ENCODE measurements around the gene RNF180. TPM values are rescaled to one million over a fixed set of nuclear protein-coding genes. Genes with fewer than 3 reads are reported as not detected.

The RNF180 gene
- total and polyA plus RNA-seq, 2 of the 13 experiments (the other 11 are each of a cell fraction or from before 2014, with no cell fraction given): 0.20 TPM; not detected in 1

- CTCF ChIA-PET (ENCODE audit: low intra/inter-chr PET ratio, low total read pairs): interaction anchor here (2.4 kb wide), 1 partner anchor 227 kb away, joined by 23 read pairs; no protein-coding TSS in a partner anchor
- no peaks in the 10 kb centered on the region for H3K27me3 ChIP-seq (ENCODE audit: control insufficient read depth in 1 of 2, insufficient read depth in 2 of 2, low read length in 2 of 2)
These were observed 219.1 kb downstream of the RNF180 start for GRCh38 chr5:64384765-64385164.

DNA sequence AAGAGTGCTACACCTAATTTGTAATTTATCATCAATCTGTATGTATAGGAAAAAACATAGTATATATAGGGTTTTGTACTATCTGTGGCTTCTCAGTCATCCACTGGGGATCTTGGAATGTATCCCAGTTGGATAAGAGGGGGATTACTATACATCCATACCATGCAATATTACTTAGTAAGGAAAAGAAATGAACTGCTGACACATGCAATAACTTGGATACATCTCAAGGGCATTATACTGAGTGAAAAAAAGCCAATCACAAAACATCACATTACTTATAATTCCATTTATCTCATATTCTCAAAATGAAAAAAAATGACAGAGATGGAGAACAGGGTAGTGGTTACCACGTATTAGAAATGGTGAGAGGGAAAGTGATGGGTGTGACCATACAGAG lies 231.9 kb downstream of the RNF180 start:
- 2% methylated on average over 1 of the region's 1 CpG for WGBS (ENCODE audit: low lambda C conversion rate)
- DNase-seq (ENCODE audit: low spot score) (no peak), ATAC-seq (no peak), FAIRE-seq (no peak)
- H3K79me2 ChIP-seq (ENCODE audit: insufficient read depth, low read length): no peaks in the 10 kb centered on the region
- TF ChIP-seq GZF1 (CRISPR knock-in tag; IDR thresholded peaks at IDR 0.05): no peak
- TF ChIP-seq MAFF (IDR thresholded peaks at IDR 0.05; ENCODE audit: low read depth, low read length): peak; percentile 62
- TF ChIP-seq MAFK (conservative IDR thresholded peaks at IDR 0.05 in 1 of 2, IDR thresholded peaks at IDR 0.05 in 1 of 2; ENCODE audit: low read length in 2 of 2): peak; percentile 30 to 78; a peak in 2 of 4 replicates
- no peaks in the 10 kb centered on the region for H3K36me3 ChIP-seq (replicated peaks in 1 of 2; ENCODE audit: control insufficient read depth in 1 of 2, insufficient read depth in 2 of 2, low read length in 2 of 2)
- POLR2A ChIA-PET: no interaction called here
- no peaks in the 10 kb centered on the region for H3K27me3 ChIP-seq (ENCODE audit: control insufficient read depth in 1 of 2, insufficient read depth in 2 of 2, low read length in 2 of 2)
- intact Hi-C loops (cut with micrococcal nuclease; ENCODE audit: unreplicated experiment) (no loop called here), in situ Hi-C loops (cut with HindIII; ENCODE audit: extremely low pct_ligation_motif_present, low pct_unique_long_range_greater_than_20kb) (no loop called here)
- no peaks in the 10 kb centered on the region for H3K4me1 ChIP-seq (ENCODE audit: insufficient read depth, low read length)
- H4K20me1 ChIP-seq (ENCODE audit: insufficient read depth, low read length): no peaks in the 10 kb centered on the region
- no TSS peak for BruUV-seq (replicated peaks)
- CTCF ChIA-PET (ENCODE audit: low intra/inter-chr PET ratio, low total read pairs): no interaction called here
- H3K9ac ChIP-seq (ENCODE audit: insufficient read depth, low read depth, low read length): no peak overlapping the region
- H3K27ac ChIP-seq (ENCODE audit: extremely low read length, insufficient read depth, low read length): no peak overlapping the region
- no peak overlapping the region for H3K4me2 ChIP-seq (ENCODE audit: low read depth, low read length)
- no peak overlapping the region for H2AFZ ChIP-seq (ENCODE audit: low read length)
- H3K4me3 ChIP-seq (replicated peaks in 1 of 3; ENCODE audit: insufficient read depth in 1 of 3, low read depth in 2 of 3, low read length in 3 of 3): no peak overlapping the region
- peaks cover 31% of the 10 kb centered on the region for H3K9me3 ChIP-seq (ENCODE audit: low read length)

More at GRCh38 chr5:64384765-64385164, 219.1 kb downstream of the RNF180 start:
- no peaks in the 10 kb centered on the region for H3K36me3 ChIP-seq (replicated peaks in 1 of 2; ENCODE audit: control insufficient read depth in 1 of 2, insufficient read depth in 2 of 2, low read length in 2 of 2)
- no peak overlapping the region for H3K4me2 ChIP-seq (ENCODE audit: low read depth, low read length)
- in situ Hi-C loops (cut with HindIII; ENCODE audit: extremely low pct_ligation_motif_present, low pct_unique_long_range_greater_than_20kb): loop anchor here (5.0 kb wide), 1 partner anchor 228 kb away; no protein-coding TSS in a partner anchor
- H3K27ac ChIP-seq (ENCODE audit: extremely low read length, insufficient read depth, low read length): no peak overlapping the region
- no peaks in the 10 kb centered on the region for H3K79me2 ChIP-seq (ENCODE audit: insufficient read depth, low read length)
- POLR2A ChIA-PET: no interaction called here
- H3K4me1 ChIP-seq (ENCODE audit: insufficient read depth, low read length): no peaks in the 10 kb centered on the region
- ATAC-seq (peak; percentile 93), DNase-seq (ENCODE audit: low spot score) (peak; percentile 12), FAIRE-seq (peak; percentile 63)
- no peak overlapping the region for H2AFZ ChIP-seq (ENCODE audit: low read length)
- no peaks in the 10 kb centered on the region for H3K9me3 ChIP-seq (ENCODE audit: low read length)
- TF ChIP-seq SMC3 (IDR thresholded peaks at IDR 0.05; ENCODE audit: low read length) (peak; percentile 45), STAG1 (CRISPR knock-in tag; IDR thresholded peaks at IDR 0.05) (peak; percentile 36; the same call in 1 of the 2 replicates), CTCF (CRISPR knock-in tag; IDR thresholded peaks at IDR 0.05) (peak; percentile 57), ZNF234 (CRISPR knock-in tag; conservative IDR thresholded peaks at IDR 0.05) (no peak)
- intact Hi-C loops (cut with micrococcal nuclease; ENCODE audit: unreplicated experiment): loop anchor here (1.0 kb wide), 2 partner anchors 228 to 400 kb away; no protein-coding TSS in a partner anchor
- no peak overlapping the region for H3K9ac ChIP-seq (ENCODE audit: insufficient read depth, low read depth, low read length)
- no peaks in the 10 kb centered on the region for H4K20me1 ChIP-seq (ENCODE audit: insufficient read depth, low read length)
- no peak overlapping the region for H3K4me3 ChIP-seq (replicated peaks in 1 of 3; ENCODE audit: insufficient read depth in 1 of 3, low read depth in 2 of 3, low read length in 3 of 3)
- BruUV-seq (replicated peaks): no TSS peak

All from HepG2 (cell line).